Measurements from ENCODE around the gene SMAD2. TPM values are rescaled to one million over a fixed set of nuclear protein-coding genes. Genes with fewer than 3 reads are reported as not detected.

SMAD2 gene
- total RNA-seq, 1 donor from 2014 or later: 76.6 TPM

DNA sequence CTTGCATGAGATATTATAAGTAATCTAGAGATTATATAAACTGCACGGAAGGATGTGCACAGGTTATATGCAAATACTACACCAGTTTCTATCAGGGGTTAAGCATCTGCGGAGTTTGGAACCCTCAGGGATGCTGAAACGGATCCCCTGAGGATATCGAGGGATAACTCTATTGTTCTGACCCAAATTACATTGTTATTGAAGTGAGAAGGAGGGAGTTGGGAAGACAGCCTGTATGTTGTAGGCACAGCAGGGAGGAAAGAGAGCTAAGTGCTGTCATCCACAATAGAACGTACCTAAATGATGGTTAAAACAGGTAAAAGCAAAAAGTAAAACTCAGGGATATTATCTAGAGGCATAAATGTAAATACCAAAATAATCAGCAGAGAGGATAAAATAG, 44.6 kb upstream of the SMAD2 start:
- H3K27me3 ChIP-seq (ENCODE audit: control insufficient read depth, insufficient read depth, low read length): peaks cover 3% of the 10 kb centered on the region
- H3K4me3 ChIP-seq (ENCODE audit: low read depth, low read length): no peak overlapping the region
- DNase-seq (ENCODE audit: low read depth) (no peak), FAIRE-seq (no peak)
- no peaks in the 10 kb centered on the region for H3K36me3 ChIP-seq (ENCODE audit: control insufficient read depth, insufficient read depth, low read length)
- TF ChIP-seq, protein P1, sequence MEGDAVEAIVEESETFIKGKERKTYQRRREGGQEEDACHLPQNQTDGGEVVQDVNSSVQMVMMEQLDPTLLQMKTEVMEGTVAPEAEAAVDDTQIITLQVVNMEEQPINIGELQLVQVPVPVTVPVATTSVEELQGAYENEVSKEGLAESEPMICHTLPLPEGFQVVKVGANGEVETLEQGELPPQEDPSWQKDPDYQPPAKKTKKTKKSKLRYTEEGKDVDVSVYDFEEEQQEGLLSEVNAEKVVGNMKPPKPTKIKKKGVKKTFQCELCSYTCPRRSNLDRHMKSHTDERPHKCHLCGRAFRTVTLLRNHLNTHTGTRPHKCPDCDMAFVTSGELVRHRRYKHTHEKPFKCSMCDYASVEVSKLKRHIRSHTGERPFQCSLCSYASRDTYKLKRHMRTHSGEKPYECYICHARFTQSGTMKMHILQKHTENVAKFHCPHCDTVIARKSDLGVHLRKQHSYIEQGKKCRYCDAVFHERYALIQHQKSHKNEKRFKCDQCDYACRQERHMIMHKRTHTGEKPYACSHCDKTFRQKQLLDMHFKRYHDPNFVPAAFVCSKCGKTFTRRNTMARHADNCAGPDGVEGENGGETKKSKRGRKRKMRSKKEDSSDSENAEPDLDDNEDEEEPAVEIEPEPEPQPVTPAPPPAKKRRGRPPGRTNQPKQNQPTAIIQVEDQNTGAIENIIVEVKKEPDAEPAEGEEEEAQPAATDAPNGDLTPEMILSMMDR (IDR thresholded peaks at IDR 0.05; ENCODE audit: insufficient read depth, low read length, severe bottlenecking): no peak

DNA sequence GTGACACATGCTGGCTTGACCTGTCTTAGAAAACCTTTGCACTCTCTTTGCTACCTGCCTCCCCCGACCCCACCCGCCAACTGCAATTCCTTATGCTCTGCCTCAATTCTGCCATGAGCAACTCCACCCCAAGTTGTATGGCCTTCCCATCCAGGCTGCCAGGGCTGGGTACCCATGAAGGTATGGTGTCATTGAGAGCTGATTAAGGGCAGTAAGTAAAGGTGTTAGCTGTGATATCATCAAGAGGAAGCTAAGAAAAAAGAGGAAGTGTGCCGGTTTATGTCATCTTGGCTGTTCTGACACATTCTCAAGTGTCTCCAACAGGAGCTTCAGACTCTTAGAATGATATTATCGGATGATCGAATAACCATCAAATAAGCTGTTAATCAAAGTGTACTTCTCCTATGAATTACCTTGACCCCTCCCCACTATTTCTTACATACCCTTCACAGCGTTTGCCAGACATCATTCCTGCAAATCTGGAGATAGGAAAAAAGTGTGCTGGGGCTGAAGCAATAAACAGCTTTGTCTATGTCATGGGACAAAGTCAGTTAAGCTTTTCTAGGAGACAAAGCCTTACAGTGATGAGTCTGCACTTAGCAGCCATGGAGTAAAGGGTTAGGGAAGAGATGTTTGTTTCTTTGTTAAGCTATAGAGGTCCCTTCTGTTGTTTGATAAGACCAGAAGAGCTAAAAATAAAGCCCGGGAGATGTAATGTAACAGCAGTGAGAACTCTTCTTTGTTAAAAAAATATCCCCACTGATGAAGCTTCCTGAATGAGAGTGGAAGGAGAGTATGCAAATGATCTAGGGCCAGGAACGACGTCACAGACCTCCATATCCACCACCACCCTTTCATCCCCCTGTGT, 40.4 kb upstream of the SMAD2 start:
- H3K36me3 ChIP-seq (ENCODE audit: control insufficient read depth, insufficient read depth, low read length): no peaks in the 10 kb centered on the region
- TF ChIP-seq, protein P1 (IDR thresholded peaks at IDR 0.05; ENCODE audit: insufficient read depth, low read length, severe bottlenecking): no peak
- FAIRE-seq (no peak), DNase-seq (ENCODE audit: low read depth) (no peak)
- H3K4me3 ChIP-seq (ENCODE audit: low read depth, low read length): no peak overlapping the region
- peaks cover 2% of the 10 kb centered on the region for H3K27me3 ChIP-seq (ENCODE audit: control insufficient read depth, insufficient read depth, low read length)

DNA sequence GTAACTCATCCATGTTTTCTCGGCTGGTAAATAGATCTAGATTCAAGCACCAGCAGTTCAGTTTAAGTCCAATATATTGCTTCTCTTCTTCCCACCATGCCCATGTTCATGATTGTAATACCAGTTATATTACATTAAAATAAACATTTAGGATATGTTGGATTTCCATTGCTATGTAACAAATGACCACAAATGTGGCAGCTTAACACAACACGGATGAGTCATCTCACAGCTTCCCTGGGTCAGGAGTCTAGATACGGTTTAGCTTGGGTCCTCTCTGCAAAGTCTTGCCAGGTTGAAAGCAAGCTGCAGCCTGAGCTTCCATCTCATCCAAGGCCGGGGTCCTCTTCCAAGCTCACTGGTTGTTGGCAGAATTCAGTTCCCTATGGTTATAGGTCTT, 39.4 kb upstream of the SMAD2 start:
- TF ChIP-seq, protein P1 (IDR thresholded peaks at IDR 0.05; ENCODE audit: insufficient read depth, low read length, severe bottlenecking): no peak
- Histone ChIP-seq H3K27me3 (ENCODE audit: control insufficient read depth, insufficient read depth, low read length) (peaks cover 2% of the 10 kb centered on the region), H3K4me3 (ENCODE audit: low read depth, low read length) (no peak overlapping the region), H3K36me3 (ENCODE audit: control insufficient read depth, insufficient read depth, low read length) (no peaks in the 10 kb centered on the region)
- DNase-seq (ENCODE audit: low read depth) (no peak), FAIRE-seq (no peak)

DNA sequence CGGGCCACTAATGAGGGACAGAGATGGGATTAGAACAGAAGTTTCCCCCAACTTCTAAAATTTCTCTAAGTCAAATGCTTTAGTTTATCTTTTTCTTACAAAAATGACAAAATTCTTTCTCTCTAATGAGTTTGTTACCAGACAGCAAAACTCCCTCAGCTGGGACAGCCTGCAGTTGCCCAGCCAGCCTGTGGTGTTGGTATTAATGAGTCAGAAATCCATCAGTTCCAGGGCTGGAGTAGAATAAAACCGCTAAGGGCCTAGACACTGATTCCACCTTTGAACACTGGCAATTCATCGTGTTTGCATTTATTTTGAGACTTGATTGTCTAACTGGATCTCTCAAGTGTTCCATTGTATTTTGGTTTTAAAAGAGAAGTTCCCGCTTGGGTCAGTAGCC, 38.3 kb upstream of the SMAD2 start:
- TF ChIP-seq, protein P1 (IDR thresholded peaks at IDR 0.05; ENCODE audit: insufficient read depth, low read length, severe bottlenecking): no peak
- H3K27me3 ChIP-seq (ENCODE audit: control insufficient read depth, insufficient read depth, low read length): peaks cover 2% of the 10 kb centered on the region
- no peak overlapping the region for H3K4me3 ChIP-seq (ENCODE audit: low read depth, low read length)
- DNase-seq (ENCODE audit: low read depth): no peak
- H3K36me3 ChIP-seq (ENCODE audit: control insufficient read depth, insufficient read depth, low read length): no peaks in the 10 kb centered on the region
- no peak for FAIRE-seq

DNA sequence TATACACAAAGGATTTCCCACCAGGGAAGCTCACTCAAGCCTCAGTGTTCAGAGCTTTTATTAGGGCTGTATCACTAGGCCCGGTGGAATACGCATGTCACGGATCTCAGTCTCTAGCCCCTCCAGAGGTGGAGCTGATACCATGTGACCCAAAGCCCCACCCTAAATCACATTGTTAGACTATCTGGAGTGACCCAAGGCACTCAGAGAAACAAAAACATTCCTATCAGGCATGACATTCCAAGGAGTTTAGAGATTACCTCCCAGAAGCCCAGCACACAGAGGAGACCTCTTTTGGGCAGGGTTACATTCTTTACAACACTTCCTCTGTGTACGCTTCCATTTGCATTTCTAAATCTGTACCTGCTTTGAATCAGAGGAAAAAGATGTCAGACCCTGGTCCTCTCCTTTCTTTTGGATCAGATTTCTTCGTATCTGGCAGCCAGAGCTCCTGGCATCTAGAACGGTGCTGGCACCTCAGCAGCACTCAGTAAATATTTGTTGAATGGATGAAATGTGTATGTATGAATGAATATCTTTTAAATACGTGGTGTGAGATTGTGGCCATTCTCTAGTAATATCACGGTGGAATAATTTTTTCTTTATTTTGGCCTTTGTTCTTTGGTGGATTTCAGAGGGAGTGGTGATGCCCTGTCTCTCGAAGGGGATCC, 37.7 kb upstream of the SMAD2 start:
- FAIRE-seq: no peak
- no peaks in the 10 kb centered on the region for H3K27me3 ChIP-seq (ENCODE audit: control insufficient read depth, insufficient read depth, low read length)

More for the DNA sequence above, 37.7 kb upstream of the SMAD2 start:
- no peak overlapping the region for H3K4me3 ChIP-seq (ENCODE audit: low read depth, low read length)
- TF ChIP-seq, protein P1 (IDR thresholded peaks at IDR 0.05; ENCODE audit: insufficient read depth, low read length, severe bottlenecking): no peak
- DNase-seq (ENCODE audit: low read depth): no peak
- H3K36me3 ChIP-seq (ENCODE audit: control insufficient read depth, insufficient read depth, low read length): no peaks in the 10 kb centered on the region

All from bronchial epithelial cell (primary cell).